ENCODE measurements around the gene PCDHGA7.
"Not testable (repeated sequence)": the region's sequence is repeated elsewhere in the genome, so short reads cannot be mapped to it uniquely, and the experiment has no call there.

The PCDHGA7 gene

DNA sequence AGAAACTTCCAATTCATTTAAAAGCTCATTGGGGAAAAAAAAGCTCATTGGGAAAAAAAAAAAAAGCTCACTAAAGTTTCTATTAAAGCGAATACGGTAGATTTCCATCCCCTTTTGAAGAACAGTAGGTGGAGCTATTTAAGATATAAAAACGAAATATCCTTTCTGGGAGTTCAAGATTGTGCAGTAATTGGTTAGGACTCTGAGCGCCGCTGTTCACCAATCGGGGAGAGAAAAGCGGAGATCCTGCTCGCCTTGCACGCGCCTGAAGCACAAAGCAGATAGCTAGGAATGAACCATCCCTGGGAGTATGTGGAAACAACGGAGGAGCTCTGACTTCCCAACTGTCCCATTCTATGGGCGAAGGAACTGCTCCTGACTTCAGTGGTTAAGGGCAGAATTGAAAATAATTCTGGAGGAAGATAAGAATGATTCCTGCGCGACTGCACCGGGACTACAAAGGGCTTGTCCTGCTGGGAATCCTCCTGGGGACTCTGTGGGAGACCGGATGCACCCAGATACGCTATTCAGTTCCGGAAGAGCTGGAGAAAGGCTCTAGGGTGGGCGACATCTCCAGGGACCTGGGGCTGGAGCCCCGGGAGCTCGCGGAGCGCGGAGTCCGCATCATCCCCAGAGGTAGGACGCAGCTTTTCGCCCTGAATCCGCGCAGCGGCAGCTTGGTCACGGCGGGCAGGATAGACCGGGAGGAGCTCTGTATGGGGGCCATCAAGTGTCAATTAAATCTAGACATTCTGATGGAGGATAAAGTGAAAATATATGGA, 48.0 kb downstream of the PCDHGA7 start, which contains the start of gene PCDHGA12:
PCDHGA12 (plus strand) TSS at position 176 of the 782 bp plus-strand sequence; CDS start at position 429, 253 bp downstream.
- DNase-seq (ENCODE audit: low read depth in 2 of 2), result no peak

GRCh38 chr5:141431286-141431685, 48.7 kb downstream of the PCDHGA7 start:
- no peak for DNase-seq (ENCODE audit: low read depth in 2 of 2)

- not testable (repeated sequence) for DNase-seq (ENCODE audit: low read depth in 2 of 2)
These were observed 49.8 kb downstream of the PCDHGA7 start for GRCh38 chr5:141432308-141432707.

- DNase-seq (ENCODE audit: low read depth in 2 of 2), result not testable (repeated sequence)
These were observed 50.2 kb downstream of the PCDHGA7 start for GRCh38 chr5:141432726-141433125.

DNA sequence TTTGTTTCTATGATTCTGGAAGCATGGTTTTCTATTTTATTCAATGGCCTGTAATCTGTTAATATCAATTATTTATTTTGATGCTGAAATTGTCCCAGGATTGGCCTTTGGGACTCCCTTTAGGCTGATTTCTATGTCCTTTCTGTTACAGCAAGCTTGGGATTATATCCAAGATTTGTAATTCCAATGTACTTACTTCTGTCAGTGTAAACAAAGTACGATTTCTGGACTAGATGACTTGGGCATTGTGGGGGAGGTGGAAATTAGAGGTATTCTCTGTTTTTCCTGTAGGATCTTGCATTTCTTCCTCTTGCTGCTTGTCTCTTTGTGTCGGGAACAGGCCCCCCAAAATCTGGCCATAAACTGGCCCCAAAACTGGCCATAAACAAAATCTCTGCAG, 51.5 kb downstream of the PCDHGA7 start:
- DNase-seq (ENCODE audit: low read depth in 2 of 2), result no peak

All from stimulated activated CD8-positive, alpha-beta memory T cell treated with anti-CD3 and anti-CD28 coated beads, Interleukin-7, amount 100 ng/mL, for 4 hours (primary cell).